SK-N-SH (cell line): ENCODE results near the gene KPNA5. TPM values are rescaled to one million over a fixed set of nuclear protein-coding genes. Genes with fewer than 3 reads are reported as not detected.

Experiments used
- CTCF ChIA-PET: fragments of 300-600, 350-600 bp; formaldehyde crosslinking; extraction: SDS; loops from one replicate; lab custom pipeline; 2021; lab: Yijun Ruan, JAX
- POLR2A ChIA-PET: fragments of 350-600 bp; sonication (Branson Sonifier 250); formaldehyde crosslinking; extraction: SDS; loops from one replicate; lab custom pipeline; 2020; ENCODE audit warnings: antibody characterized with exemption, inconsistent platforms; lab: Yijun Ruan, JAX
- DNase-seq: peaks from one replicate; pipeline ENCODE4 v3.0.0; 2012
- H2AFZ ChIP-seq: fragments of 200-600 bp; sonication (generic); 2 replicates; pipeline ENCODE4 v1.8.1; 2016; ENCODE audit warnings: antibody characterized with exemption, mild to moderate bottlenecking, low read depth
- H3F3A ChIP-seq: fragments of 200-600 bp; sonication (generic); replicated peaks from 2 replicates; pipeline ENCODE3; 2016; ENCODE audit warnings: antibody characterized with exemption, mild to moderate bottlenecking; ENCODE audit not compliant: insufficient read depth
- H3K27ac ChIP-seq, 2 experiments: fragments of 200-500 bp in 1 of 2; fragments of 200-600 bp in 1 of 2; sonication (Bioruptor generic) in 1 of 2; sonication (generic), shearing (Covaris generic) in 1 of 2; 2 replicates each; pipeline versions ENCODE4 v1.5.1 to v1.6.1; 2014 to 2016; ENCODE audit warnings: low read depth in 2 of 2, inconsistent platforms in 1 of 2, low read length in 1 of 2, mild to moderate bottlenecking in 1 of 2, mixed read lengths in 1 of 2
- H3K27me3 ChIP-seq: fragments of 200-600 bp; sonication (generic), shearing (Covaris generic); 2 replicates; pipeline ENCODE4 v1.6.1; 2016; ENCODE audit warnings: mixed run types; ENCODE audit not compliant: insufficient read depth
- H3K36me3 ChIP-seq, 2 experiments: fragments of 200-500 bp in 1 of 2; fragments of 200-600 bp in 1 of 2; sonication (Bioruptor generic) in 1 of 2; sonication (generic) in 1 of 2; replicated peaks in 1 of 2; 2 replicates each; pipeline versions ENCODE3 to v1.5.1; 2014 to 2016; ENCODE audit warnings: low read length in 1 of 2, mild to moderate bottlenecking in 1 of 2; ENCODE audit not compliant: insufficient read depth in 2 of 2, control insufficient read depth in 1 of 2
- H3K4me1 ChIP-seq, 2 experiments: fragments of 200-500 bp in 1 of 2; fragments of 200-600 bp in 1 of 2; sonication (Bioruptor generic) in 1 of 2; sonication (generic), shearing (Covaris generic) in 1 of 2; 2 replicates each; pipeline versions ENCODE4 v1.5.1 to v1.6.1; 2014 to 2016; ENCODE audit warnings: low read depth in 1 of 2, low read length in 1 of 2, mixed run types in 1 of 2; ENCODE audit not compliant: insufficient read depth in 2 of 2, control insufficient read depth in 1 of 2
- H3K4me2 ChIP-seq: fragments of 200-600 bp; sonication (generic), shearing (Covaris generic); 2 replicates; pipeline ENCODE4 v1.6.1; 2017; ENCODE audit warnings: mixed run types
- H3K4me3 ChIP-seq, 2 experiments: fragments of 200-500 bp in 1 of 2; fragments of 200-600 bp in 1 of 2; sonication (Bioruptor generic) in 1 of 2; sonication (generic), shearing (Covaris generic) in 1 of 2; 2 replicates each; pipeline versions ENCODE4 v1.5.1 to v1.8.1; 2014 to 2016; ENCODE audit warnings: low read depth in 2 of 2, inconsistent platforms in 1 of 2, low read length in 1 of 2, mild to moderate bottlenecking in 1 of 2, mixed read lengths in 1 of 2, moderate library complexity in 1 of 2
- H3K79me2 ChIP-seq: fragments of 200-600 bp; sonication (generic); 2 replicates; pipeline ENCODE4 v1.8.1; 2017; ENCODE audit warnings: mild to moderate bottlenecking; ENCODE audit not compliant: insufficient read depth
- H3K9ac ChIP-seq: fragments of 200-600 bp; sonication (generic); 2 replicates; pipeline ENCODE4 v1.6.1; 2017; ENCODE audit warnings: mixed run types
- H3K9me2 ChIP-seq: fragments of 200-600 bp; sonication (generic); 2 replicates; pipeline ENCODE4 v1.6.1; 2017; ENCODE audit warnings: mixed run types
- H3K9me3 ChIP-seq: fragments of 200-600 bp; sonication (generic); 2 replicates; pipeline ENCODE4 v1.6.1; 2017; ENCODE audit warnings: mixed run types, mild to moderate bottlenecking, moderate library complexity
- H4K20me1 ChIP-seq: fragments of 200-600 bp; sonication (generic); 2 replicates; pipeline ENCODE4 v1.6.1; 2017; ENCODE audit warnings: mild to moderate bottlenecking, mixed run types; ENCODE audit not compliant: insufficient read depth
- EP300 ChIP-seq, 2 experiments: IDR thresholded peaks; 2 replicates each; pipeline versions ENCODE4 v1.4.0 to v1.6.1; 2012; ENCODE audit warnings: borderline replicate concordance in 1 of 2, low read depth in 1 of 2, low read length in 1 of 2
- FOXJ3 ChIP-seq: sonication (generic); formaldehyde crosslinking; IDR thresholded peaks from 2 replicates; pipeline ENCODE4 v1.5.1; 2020; ENCODE audit warnings: mild to moderate bottlenecking, missing genetic modification reagents
- FOXM1 ChIP-seq: IDR thresholded peaks from 2 replicates; pipeline ENCODE4 v1.4.0; 2012; ENCODE audit warnings: low read depth, mild to moderate bottlenecking
- GABPA ChIP-seq: IDR thresholded peaks from 2 replicates; pipeline ENCODE4 v1.4.0; 2012; ENCODE audit warnings: low read depth, mild to moderate bottlenecking
- GATA2 ChIP-seq: sonication (generic); formaldehyde crosslinking; IDR thresholded peaks from 2 replicates; pipeline ENCODE4 v1.5.0; 2020; ENCODE audit warnings: mild to moderate bottlenecking, missing genetic modification reagents
- RAD21 ChIP-seq: IDR thresholded peaks from 2 replicates; pipeline ENCODE4 v1.6.1; 2012; ENCODE audit warnings: mild to moderate bottlenecking, low read length
- SIN3A ChIP-seq: IDR thresholded peaks from 2 replicates; pipeline ENCODE4 v1.6.1; 2012; ENCODE audit warnings: low read depth, mild to moderate bottlenecking, low read length, moderate library complexity, borderline replicate concordance
- WGBS: methylation state at CpG from one replicate; pipeline ENCODE4 v1.1.6; 2017; ENCODE audit warnings: low lambda C conversion rate; 5-methylcytosine and 5-hydroxymethylcytosine counted together
- polyA plus RNA-seq, 3 experiments: library from polyadenylated mRNA; depleted of rRNA; stranded (reverse); fragments of >200 nt; gene quantifications; 2 replicates each; pipeline ENCODE4 v1.2.3, GENCODE V29; 2012
- TF ChIP-seq, protein P1 (sequence below): fragments of 150-350 bp; IDR thresholded peaks from 2 replicates; pipeline ENCODE4 v1.6.1; 2017; ENCODE audit warnings: antibody characterized with exemption, low read length, low read depth, borderline replicate concordance
- TF ChIP-seq, protein P2 (sequence below): IDR thresholded peaks from 2 replicates; pipeline ENCODE4 v1.6.1; 2012; ENCODE audit warnings: mild to moderate bottlenecking, low read depth, low read length, moderate library complexity

Gene KPNA5
- polyA plus RNA-seq, 1 of the 3 experiments (the other 2 are of a cell fraction): 1.9 TPM

DNA sequence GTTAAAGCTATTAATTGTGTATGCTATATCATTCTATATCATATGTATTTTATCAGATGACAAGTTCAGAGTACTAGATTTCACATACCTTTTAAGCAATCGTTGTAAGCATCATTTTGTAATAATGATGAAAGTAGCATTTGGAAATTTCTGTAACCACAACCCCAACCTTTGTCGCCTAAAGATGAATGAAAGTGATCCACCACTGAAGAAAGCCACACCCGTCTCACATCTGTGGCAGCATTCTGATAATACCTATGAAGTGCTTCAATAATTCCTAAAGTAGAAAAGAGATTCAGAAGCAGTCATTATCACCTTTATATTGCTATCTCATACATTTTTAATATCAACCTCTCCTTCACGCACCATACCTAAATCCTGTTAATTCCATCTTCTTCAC, 29.1 kb upstream of the KPNA5 start:
- POLR2A ChIA-PET: no interaction called here
- Histone ChIP-seq H2AFZ (no peak overlapping the region), H3K9me3 (no peaks in the 10 kb centered on the region), H3K36me3 (peaks cover 36 to 68% of the 10 kb centered on the region in 2 experiments), H3F3A (peaks cover 6% of the 10 kb centered on the region), H3K4me3 (no peak overlapping the region), H3K9ac (no peak overlapping the region), H3K4me2 (no peak overlapping the region), H4K20me1 (peaks cover 3% of the 10 kb centered on the region; the same call in 1 of the 2 replicates), H3K27ac (no peak overlapping the region), H3K4me1 (peaks cover 0 to 16% of the 10 kb centered on the region in 2 experiments; a peak in 2 of 4 replicates), H3K27me3 (no peaks in the 10 kb centered on the region), H3K9me2 (no peaks in the 10 kb centered on the region), H3K79me2 (peaks cover 3% of the 10 kb centered on the region; the same call in 1 of the 2 replicates)
- DNase-seq: no peak
- TF ChIP-seq SIN3A (no peak), GABPA (no peak), EP300 (IDR thresholded peaks at IDR 0.05; ENCODE audit: borderline replicate concordance in 1 of 2, low read depth in 1 of 2, low read length in 1 of 2) (no peak), FOXM1 (no peak), RAD21 (no peak)
- TF ChIP-seq, protein P1, sequence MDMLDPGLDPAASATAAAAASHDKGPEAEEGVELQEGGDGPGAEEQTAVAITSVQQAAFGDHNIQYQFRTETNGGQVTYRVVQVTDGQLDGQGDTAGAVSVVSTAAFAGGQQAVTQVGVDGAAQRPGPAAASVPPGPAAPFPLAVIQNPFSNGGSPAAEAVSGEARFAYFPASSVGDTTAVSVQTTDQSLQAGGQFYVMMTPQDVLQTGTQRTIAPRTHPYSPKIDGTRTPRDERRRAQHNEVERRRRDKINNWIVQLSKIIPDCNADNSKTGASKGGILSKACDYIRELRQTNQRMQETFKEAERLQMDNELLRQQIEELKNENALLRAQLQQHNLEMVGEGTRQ: no peak
- TF ChIP-seq, protein P2, sequence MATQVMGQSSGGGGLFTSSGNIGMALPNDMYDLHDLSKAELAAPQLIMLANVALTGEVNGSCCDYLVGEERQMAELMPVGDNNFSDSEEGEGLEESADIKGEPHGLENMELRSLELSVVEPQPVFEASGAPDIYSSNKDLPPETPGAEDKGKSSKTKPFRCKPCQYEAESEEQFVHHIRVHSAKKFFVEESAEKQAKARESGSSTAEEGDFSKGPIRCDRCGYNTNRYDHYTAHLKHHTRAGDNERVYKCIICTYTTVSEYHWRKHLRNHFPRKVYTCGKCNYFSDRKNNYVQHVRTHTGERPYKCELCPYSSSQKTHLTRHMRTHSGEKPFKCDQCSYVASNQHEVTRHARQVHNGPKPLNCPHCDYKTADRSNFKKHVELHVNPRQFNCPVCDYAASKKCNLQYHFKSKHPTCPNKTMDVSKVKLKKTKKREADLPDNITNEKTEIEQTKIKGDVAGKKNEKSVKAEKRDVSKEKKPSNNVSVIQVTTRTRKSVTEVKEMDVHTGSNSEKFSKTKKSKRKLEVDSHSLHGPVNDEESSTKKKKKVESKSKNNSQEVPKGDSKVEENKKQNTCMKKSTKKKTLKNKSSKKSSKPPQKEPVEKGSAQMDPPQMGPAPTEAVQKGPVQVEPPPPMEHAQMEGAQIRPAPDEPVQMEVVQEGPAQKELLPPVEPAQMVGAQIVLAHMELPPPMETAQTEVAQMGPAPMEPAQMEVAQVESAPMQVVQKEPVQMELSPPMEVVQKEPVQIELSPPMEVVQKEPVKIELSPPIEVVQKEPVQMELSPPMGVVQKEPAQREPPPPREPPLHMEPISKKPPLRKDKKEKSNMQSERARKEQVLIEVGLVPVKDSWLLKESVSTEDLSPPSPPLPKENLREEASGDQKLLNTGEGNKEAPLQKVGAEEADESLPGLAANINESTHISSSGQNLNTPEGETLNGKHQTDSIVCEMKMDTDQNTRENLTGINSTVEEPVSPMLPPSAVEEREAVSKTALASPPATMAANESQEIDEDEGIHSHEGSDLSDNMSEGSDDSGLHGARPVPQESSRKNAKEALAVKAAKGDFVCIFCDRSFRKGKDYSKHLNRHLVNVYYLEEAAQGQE: no peak
- WGBS: 99% methylated on average over 4 of the region's 4 CpGs
- CTCF ChIA-PET: interaction anchor here (0.8 to 1.0 kb wide), 2 partner anchors 35 to 383 kb away, joined by 3 to 5 read pairs; partner anchors contain the start of gene RSPH4A

DNA sequence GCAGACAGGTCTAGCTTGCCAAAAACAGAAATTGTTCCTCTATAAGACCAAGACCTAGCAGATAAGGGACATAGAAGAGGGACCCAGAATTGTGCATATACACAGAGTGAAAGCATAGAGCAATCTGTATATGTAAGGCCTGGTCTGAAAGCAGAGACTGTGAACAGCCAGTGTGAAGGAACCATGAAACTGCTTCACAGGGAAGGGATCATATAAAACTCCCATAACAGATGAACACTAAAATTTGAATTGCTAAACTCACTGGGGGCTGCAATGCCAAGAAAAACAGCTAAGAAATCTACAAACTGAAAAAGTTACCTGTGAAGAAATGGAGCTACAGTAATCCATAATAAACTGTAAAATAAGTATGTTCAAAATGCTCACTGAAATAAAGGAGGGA, 19.4 kb upstream of the KPNA5 start:
- no peak overlapping the region for H3K4me2 ChIP-seq
- H3K4me1 ChIP-seq: peaks cover 0 to 4% of the 10 kb centered on the region in 2 experiments; a peak in 3 of 4 replicates
- POLR2A ChIA-PET: no interaction called here
- H3K9ac ChIP-seq: no peak overlapping the region
- CTCF ChIA-PET: interaction anchor here (0.6 to 1.3 kb wide), 4 partner anchors 8 to 445 kb away, joined by 3 read pairs; no protein-coding TSS in a partner anchor
- peaks cover 74% of the 10 kb centered on the region for H3K79me2 ChIP-seq
- DNase-seq: no peak
- H3K9me2 ChIP-seq: no peaks in the 10 kb centered on the region
- no peak overlapping the region for H3K27ac ChIP-seq
- H3K4me3 ChIP-seq: no peak overlapping the region
- no peaks in the 10 kb centered on the region for H3F3A ChIP-seq
- peaks cover 4% of the 10 kb centered on the region; the same call in 1 of the 2 replicates for H4K20me1 ChIP-seq
- H3K27me3 ChIP-seq: no peaks in the 10 kb centered on the region
- H3K9me3 ChIP-seq: no peaks in the 10 kb centered on the region
- TF ChIP-seq GATA2 (CRISPR knock-in tag): no peak
- TF ChIP-seq FOXJ3 (CRISPR knock-in tag): no peak
- TF ChIP-seq, all 33 proteins: peak for 0
- Histone ChIP-seq H2AFZ (no peak overlapping the region), H3K36me3 (peaks cover 16 to 28% of the 10 kb centered on the region in 2 experiments)
